ENCODE results near the gene NTHL1. TPM values are rescaled to one million over a fixed set of nuclear protein-coding genes. Genes with fewer than 3 reads are reported as not detected.
A peak's percentile ranks its signal among the peaks of the same experiment; 100 is the strongest.

NTHL1 gene
- total RNA-seq, 2 donors from 2014 or later = 10.3 to 17.7 TPM

GRCh38 chr16:2045965-2046892 is 1.4 kb downstream of the NTHL1 start:
- Histone ChIP-seq H3K27me3 (no peaks in the 10 kb centered on the region), H3K36me3 (no peaks in the 10 kb centered on the region), H3K27ac (peak overlapping the region; percentile 74 to 82), H3K9me3 (no peaks in the 10 kb centered on the region), H3K4me3 (peak overlapping the region in 1 of 2 donors; percentile 97), H3K4me1 (peaks cover 0 to 73% of the 10 kb centered on the region in 2 donors)
- no peak for TF ChIP-seq CTCF (IDR thresholded peaks at IDR 0.05)
- DNase-seq (ENCODE audit: low spot score) = no peak

GRCh38 chr16:2044541-2044940 is 3.1 kb downstream of the NTHL1 start:
- Histone ChIP-seq H3K4me1 (peaks cover 0 to 89% of the 10 kb centered on the region in 2 donors), H3K4me3 (no peak overlapping the region), H3K27me3 (no peaks in the 10 kb centered on the region), H3K9me3 (no peaks in the 10 kb centered on the region), H3K36me3 (no peaks in the 10 kb centered on the region), H3K27ac (peak overlapping the region in 1 of 2 donors; percentile 23)
- TF ChIP-seq CTCF (IDR thresholded peaks at IDR 0.05) = no peak
- no peak for DNase-seq (ENCODE audit: low spot score)

GRCh38 chr16:2043667-2044451 is 3.8 kb downstream of the NTHL1 start:
- Histone ChIP-seq H3K27ac (peak overlapping the region; percentile 4 to 23), H3K9me3 (no peaks in the 10 kb centered on the region), H3K4me3 (no peak overlapping the region), H3K4me1 (peaks cover 0 to 89% of the 10 kb centered on the region in 2 donors), H3K27me3 (no peaks in the 10 kb centered on the region), H3K36me3 (peaks cover 3% of the 10 kb centered on the region)
- TF ChIP-seq CTCF (IDR thresholded peaks at IDR 0.05) = no peak
- no peak for DNase-seq (ENCODE audit: low spot score)

GRCh38 chr16:2042986-2043666 is 4.5 kb downstream of the NTHL1 start:
- Histone ChIP-seq H3K4me3 (no peak overlapping the region), H3K9me3 (no peaks in the 10 kb centered on the region), H3K4me1 (peaks cover 0 to 89% of the 10 kb centered on the region in 2 donors), H3K27me3 (no peaks in the 10 kb centered on the region), H3K36me3 (peaks cover 11% of the 10 kb centered on the region), H3K27ac (peak overlapping the region; percentile 4 to 23)
- no peak for TF ChIP-seq CTCF (IDR thresholded peaks at IDR 0.05)
- DNase-seq (ENCODE audit: low spot score) = no peak

GRCh38 chr16:2042171-2042985 is 5.3 kb downstream of the NTHL1 start:
- no peak for DNase-seq (ENCODE audit: low spot score)
- H3K9me3 ChIP-seq = no peaks in the 10 kb centered on the region
- no peak overlapping the region for H3K4me3 ChIP-seq
- H3K27me3 ChIP-seq = no peaks in the 10 kb centered on the region
- peaks cover 0 to 95% of the 10 kb centered on the region in 2 donors for H3K4me1 ChIP-seq
- no peak for TF ChIP-seq CTCF (IDR thresholded peaks at IDR 0.05)
- peaks cover 18% of the 10 kb centered on the region for H3K36me3 ChIP-seq
- H3K27ac ChIP-seq = peak overlapping the region in 1 of 2 donors; percentile 48

All from right atrium auricular region (tissue), 2 donors.